ENCODE data around the gene USP47.

The USP47 gene

DNA sequence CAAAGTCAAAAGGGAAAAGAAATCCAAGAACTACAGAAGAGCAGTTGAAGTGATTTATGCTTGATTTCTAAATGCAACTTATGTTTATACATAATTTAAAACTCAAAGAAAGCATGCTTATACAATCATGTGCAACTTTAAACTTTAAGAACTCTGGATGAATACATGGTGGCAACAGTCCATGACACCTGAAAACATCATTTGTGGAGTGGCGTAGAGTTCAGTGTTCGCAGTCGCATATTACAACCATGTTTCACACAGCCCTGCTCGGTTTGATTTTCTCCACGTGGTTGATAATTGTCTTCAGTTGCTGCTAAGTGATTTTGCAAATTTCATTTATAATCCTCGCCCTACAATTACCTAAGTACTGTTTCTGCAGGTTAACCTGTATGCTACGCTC is 121.3 kb downstream of the USP47 start:
- Histone ChIP-seq H3K9ac (ENCODE audit: low read depth, low read length) (no peak overlapping the region), H3K4me1 (ENCODE audit: insufficient read depth, low read length) (peaks cover 15% of the 10 kb centered on the region), H3K27ac (ENCODE audit: low read length) (no peak overlapping the region), H3K9me3 (ENCODE audit: insufficient read depth, low read length, severe bottlenecking) (no peaks in the 10 kb centered on the region), H3K79me2 (ENCODE audit: insufficient read depth, low read length) (no peaks in the 10 kb centered on the region), H3K4me3 (ENCODE audit: low read depth in 1 of 2, low read length in 2 of 2) (no peak overlapping the region), H4K20me1 (ENCODE audit: insufficient read depth, low read length) (peaks cover 7% of the 10 kb centered on the region; the same call in 1 of the 2 replicates), H3K4me2 (ENCODE audit: insufficient read depth, low read length) (no peak overlapping the region), H3K36me3 (ENCODE audit: insufficient read depth, low read length) (peaks cover 6% of the 10 kb centered on the region; the same call in 1 of the 2 replicates), H2AFZ (ENCODE audit: low read depth, low read length) (no peak overlapping the region), H3K27me3 (ENCODE audit: insufficient read depth, low read length, poor library complexity) (no peaks in the 10 kb centered on the region)
- TF ChIP-seq, protein P1, sequence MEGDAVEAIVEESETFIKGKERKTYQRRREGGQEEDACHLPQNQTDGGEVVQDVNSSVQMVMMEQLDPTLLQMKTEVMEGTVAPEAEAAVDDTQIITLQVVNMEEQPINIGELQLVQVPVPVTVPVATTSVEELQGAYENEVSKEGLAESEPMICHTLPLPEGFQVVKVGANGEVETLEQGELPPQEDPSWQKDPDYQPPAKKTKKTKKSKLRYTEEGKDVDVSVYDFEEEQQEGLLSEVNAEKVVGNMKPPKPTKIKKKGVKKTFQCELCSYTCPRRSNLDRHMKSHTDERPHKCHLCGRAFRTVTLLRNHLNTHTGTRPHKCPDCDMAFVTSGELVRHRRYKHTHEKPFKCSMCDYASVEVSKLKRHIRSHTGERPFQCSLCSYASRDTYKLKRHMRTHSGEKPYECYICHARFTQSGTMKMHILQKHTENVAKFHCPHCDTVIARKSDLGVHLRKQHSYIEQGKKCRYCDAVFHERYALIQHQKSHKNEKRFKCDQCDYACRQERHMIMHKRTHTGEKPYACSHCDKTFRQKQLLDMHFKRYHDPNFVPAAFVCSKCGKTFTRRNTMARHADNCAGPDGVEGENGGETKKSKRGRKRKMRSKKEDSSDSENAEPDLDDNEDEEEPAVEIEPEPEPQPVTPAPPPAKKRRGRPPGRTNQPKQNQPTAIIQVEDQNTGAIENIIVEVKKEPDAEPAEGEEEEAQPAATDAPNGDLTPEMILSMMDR (IDR thresholded peaks at IDR 0.05; ENCODE audit: borderline replicate concordance, extremely low read depth, low read length, poor library complexity, severe bottlenecking): no peak
- DNase-seq (no peak), ATAC-seq (ENCODE audit: insufficient read depth, low read depth) (no peak)

DNA sequence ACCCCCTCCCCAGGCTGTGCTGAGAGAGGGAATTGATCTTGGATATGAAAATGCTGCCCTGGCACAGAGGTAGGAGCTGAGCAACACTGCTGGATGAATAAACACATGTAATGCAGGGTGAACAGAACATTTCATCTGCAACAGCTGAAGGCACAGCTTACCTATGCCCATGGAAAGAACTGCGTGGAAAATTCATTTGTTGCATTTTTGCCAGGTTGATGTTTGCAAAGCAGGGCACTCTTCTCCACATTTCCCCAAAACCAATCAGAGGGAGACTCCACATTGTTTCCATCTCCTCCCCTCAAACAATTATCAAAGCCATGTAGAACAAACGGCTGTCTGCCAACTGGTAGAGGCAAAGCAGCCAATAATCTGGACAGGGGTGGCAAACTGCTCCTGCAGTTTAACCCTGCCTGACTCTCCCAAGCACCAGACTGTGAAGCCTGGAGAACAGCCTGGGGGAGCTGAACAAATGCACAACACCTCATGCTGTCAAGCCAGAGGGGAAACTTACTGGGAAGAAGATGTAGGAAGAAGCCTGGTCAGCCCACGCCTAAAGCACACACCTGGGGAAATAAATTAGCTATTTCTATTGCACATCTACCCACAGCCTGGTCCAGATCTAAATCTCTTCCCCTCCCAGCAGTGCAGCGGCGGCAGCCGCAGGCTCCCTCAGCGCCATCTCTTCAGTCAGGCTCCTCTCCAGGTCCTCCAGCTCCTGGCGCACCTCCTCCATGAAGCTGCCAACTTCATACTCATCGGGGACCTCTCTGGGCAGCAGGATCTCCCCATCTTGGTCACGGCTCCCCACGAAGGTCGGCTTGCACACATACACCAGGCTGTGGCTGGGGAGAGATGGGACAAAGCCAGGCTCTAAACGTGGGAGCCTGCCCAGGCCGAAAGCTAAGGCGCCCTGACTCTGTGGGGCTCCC is 122.3 kb downstream of the USP47 start:
- ATAC-seq (ENCODE audit: insufficient read depth, low read depth) (no peak), DNase-seq (no peak)
- Histone ChIP-seq H3K4me3 (ENCODE audit: low read depth in 1 of 2, low read length in 2 of 2) (no peak overlapping the region), H3K9ac (ENCODE audit: low read depth, low read length) (no peak overlapping the region), H3K36me3 (ENCODE audit: insufficient read depth, low read length) (no peaks in the 10 kb centered on the region), H3K4me1 (ENCODE audit: insufficient read depth, low read length) (peaks cover 15% of the 10 kb centered on the region), H3K4me2 (ENCODE audit: insufficient read depth, low read length) (no peak overlapping the region), H3K9me3 (ENCODE audit: insufficient read depth, low read length, severe bottlenecking) (no peaks in the 10 kb centered on the region), H3K27ac (ENCODE audit: low read length) (no peak overlapping the region), H4K20me1 (ENCODE audit: insufficient read depth, low read length) (peaks cover 7% of the 10 kb centered on the region; the same call in 1 of the 2 replicates), H3K27me3 (ENCODE audit: insufficient read depth, low read length, poor library complexity) (no peaks in the 10 kb centered on the region), H2AFZ (ENCODE audit: low read depth, low read length) (no peak overlapping the region), H3K79me2 (ENCODE audit: insufficient read depth, low read length) (no peaks in the 10 kb centered on the region)
- TF ChIP-seq, protein P1 (IDR thresholded peaks at IDR 0.05; ENCODE audit: borderline replicate concordance, extremely low read depth, low read length, poor library complexity, severe bottlenecking): no peak
- TF ChIP-seq EZH2 (IDR thresholded peaks at IDR 0.05; ENCODE audit: borderline replicate concordance, low read depth, low read length, severe bottlenecking): no peak

DNA sequence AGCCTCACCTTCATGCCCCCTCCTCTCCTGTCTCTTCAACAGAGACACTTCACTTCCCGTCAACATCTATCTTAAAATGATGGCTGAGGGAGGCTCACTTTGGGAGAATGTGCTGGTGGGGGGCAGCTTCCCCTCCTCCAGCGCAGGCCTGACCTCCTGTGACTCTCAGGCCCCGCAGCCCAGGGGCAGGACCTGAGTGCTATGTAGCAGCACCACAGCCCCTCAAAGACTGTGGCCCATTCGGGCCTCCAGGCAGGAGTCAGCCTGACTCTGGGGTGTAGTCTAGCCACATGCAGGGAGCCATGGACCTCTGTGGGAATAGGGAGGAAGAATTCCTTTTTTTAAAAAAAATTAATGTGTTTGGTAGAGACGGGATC is 123.0 kb downstream of the USP47 start:
- H3K4me1 ChIP-seq (ENCODE audit: insufficient read depth, low read length): peaks cover 12% of the 10 kb centered on the region
- no peak for DNase-seq
- H2AFZ ChIP-seq (ENCODE audit: low read depth, low read length): no peak overlapping the region
- no peak overlapping the region for H3K27ac ChIP-seq (ENCODE audit: low read length)
- H4K20me1 ChIP-seq (ENCODE audit: insufficient read depth, low read length): peaks cover 7% of the 10 kb centered on the region; the same call in 1 of the 2 replicates
- H3K9ac ChIP-seq (ENCODE audit: low read depth, low read length): no peak overlapping the region
- no peaks in the 10 kb centered on the region for H3K27me3 ChIP-seq (ENCODE audit: insufficient read depth, low read length, poor library complexity)
- no peak overlapping the region for H3K4me3 ChIP-seq (ENCODE audit: low read depth in 1 of 2, low read length in 2 of 2)
- TF ChIP-seq, protein P1 (IDR thresholded peaks at IDR 0.05; ENCODE audit: borderline replicate concordance, extremely low read depth, low read length, poor library complexity, severe bottlenecking): no peak
- no peak for TF ChIP-seq EZH2 (IDR thresholded peaks at IDR 0.05; ENCODE audit: borderline replicate concordance, low read depth, low read length, severe bottlenecking)
- no peak for ATAC-seq (ENCODE audit: insufficient read depth, low read depth)
- no peak overlapping the region for H3K4me2 ChIP-seq (ENCODE audit: insufficient read depth, low read length)
- no peaks in the 10 kb centered on the region for H3K79me2 ChIP-seq (ENCODE audit: insufficient read depth, low read length)
- no peaks in the 10 kb centered on the region for H3K36me3 ChIP-seq (ENCODE audit: insufficient read depth, low read length)
- H3K9me3 ChIP-seq (ENCODE audit: insufficient read depth, low read length, severe bottlenecking): no peaks in the 10 kb centered on the region
